Chondrocyte (in vitro differentiated cells): ENCODE measurements around the gene RAP1GDS1. TPM values are rescaled to one million over a fixed set of nuclear protein-coding genes. Genes with fewer than 3 reads are reported as not detected.
A peak's percentile ranks its signal among the peaks of the same experiment; 100 is the strongest.
"Not testable (repeated sequence)": the region's sequence is repeated elsewhere in the genome, so short reads cannot be mapped to it uniquely, and the experiment has no call there.

Source experiments
- DNase-seq: peaks from one replicate; pipeline ENCODE4 v3.0.0; 2021; ENCODE audit warnings: mixed read lengths, low spot score
- H3K27ac Mint-ChIP-seq: one replicate; pipeline ENCODE4 v1.8.0; 2021; ENCODE audit warnings: mild to moderate bottlenecking, moderate library complexity, mixed read lengths; ENCODE audit not compliant: unreplicated experiment
- H3K27me3 Mint-ChIP-seq: 2 replicates; pipeline ENCODE4 v1.8.0; 2021; ENCODE audit warnings: low read depth, mixed read lengths
- H3K36me3 Mint-ChIP-seq: 2 replicates; pipeline ENCODE4 v1.8.0; 2021; ENCODE audit warnings: low read depth, mixed read lengths
- H3K4me1 Mint-ChIP-seq: 2 replicates; pipeline ENCODE4 v1.8.0; 2021; ENCODE audit warnings: low read depth, mild to moderate bottlenecking, mixed read lengths
- H3K4me3 Mint-ChIP-seq: one replicate; pipeline ENCODE4 v1.8.0; 2021; ENCODE audit warnings: mild to moderate bottlenecking, moderate library complexity, mixed read lengths; ENCODE audit not compliant: unreplicated experiment
- H3K9me3 Mint-ChIP-seq: 2 replicates; pipeline ENCODE4 v1.8.0; 2021; ENCODE audit warnings: low read depth, mixed read lengths
- CTCF ChIP-seq: fragments of 200-600 bp; sonication (generic); IDR thresholded peaks from 2 replicates; pipeline ENCODE4 v1.5.0; 2021; ENCODE audit warnings: antibody characterized with exemption, mild to moderate bottlenecking, moderate library complexity
- total RNA-seq: library from RNA; stranded (reverse); gene quantifications from 3 replicates; pipeline ENCODE4 v1.2.1, GENCODE V29; 2021

Gene RAP1GDS1
- total RNA-seq, 1 donor from 2014 or later, result 89.5 TPM

GRCh38 chr4:98399915-98400314, 138.7 kb downstream of the RAP1GDS1 start:
- H3K36me3 Mint-ChIP-seq, result peaks cover 9% of the 10 kb centered on the region
- peaks cover 8% of the 10 kb centered on the region for H3K4me1 Mint-ChIP-seq
- DNase-seq, result no peak
- H3K4me3 Mint-ChIP-seq, result no peak overlapping the region
- TF ChIP-seq CTCF, result no peak
- no peaks in the 10 kb centered on the region for H3K9me3 Mint-ChIP-seq
- H3K27ac Mint-ChIP-seq, result no peak overlapping the region
- H3K27me3 Mint-ChIP-seq, result no peaks in the 10 kb centered on the region

GRCh38 chr4:98406819-98407218, 145.6 kb downstream of the RAP1GDS1 start:
- TF ChIP-seq CTCF, result no peak
- no peaks in the 10 kb centered on the region for H3K27me3 Mint-ChIP-seq
- no peaks in the 10 kb centered on the region for H3K9me3 Mint-ChIP-seq
- no peak overlapping the region for H3K4me3 Mint-ChIP-seq
- peaks cover 12% of the 10 kb centered on the region for H3K4me1 Mint-ChIP-seq
- H3K36me3 Mint-ChIP-seq, result peaks cover 9% of the 10 kb centered on the region
- no peak overlapping the region for H3K27ac Mint-ChIP-seq
- DNase-seq, result no peak

GRCh38 chr4:98411731-98412130, 150.5 kb downstream of the RAP1GDS1 start:
- Mint-ChIP-seq H3K27ac (no peak overlapping the region), H3K4me3 (no peak overlapping the region), H3K27me3 (no peaks in the 10 kb centered on the region), H3K36me3 (peaks cover 18% of the 10 kb centered on the region), H3K4me1 (peaks cover 4% of the 10 kb centered on the region), H3K9me3 (peaks cover 7% of the 10 kb centered on the region)
- no peak for DNase-seq
- no peak for TF ChIP-seq CTCF

- TF ChIP-seq CTCF, result no peak
- no peak overlapping the region for H3K4me3 Mint-ChIP-seq
- H3K9me3 Mint-ChIP-seq, result peaks cover 7% of the 10 kb centered on the region
- peaks cover 25% of the 10 kb centered on the region for H3K36me3 Mint-ChIP-seq
- no peak for DNase-seq
- H3K27me3 Mint-ChIP-seq, result no peaks in the 10 kb centered on the region
- no peak overlapping the region for H3K27ac Mint-ChIP-seq
- peaks cover 11% of the 10 kb centered on the region for H3K4me1 Mint-ChIP-seq
Measured at GRCh38 chr4:98416844-98417243, 155.7 kb downstream of the RAP1GDS1 start.

- H3K4me1 Mint-ChIP-seq, result peaks cover 15% of the 10 kb centered on the region
- peaks cover 36% of the 10 kb centered on the region for H3K36me3 Mint-ChIP-seq
- not testable (repeated sequence) for H3K27me3 Mint-ChIP-seq, H3K27ac Mint-ChIP-seq, DNase-seq, H3K4me3 Mint-ChIP-seq, H3K9me3 Mint-ChIP-seq
Measured at GRCh38 chr4:98420151-98420550, 159.0 kb downstream of the RAP1GDS1 start.

- no peak overlapping the region for H3K4me3 Mint-ChIP-seq
- H3K4me1 Mint-ChIP-seq, result peaks cover 15% of the 10 kb centered on the region
- H3K36me3 Mint-ChIP-seq, result peaks cover 42% of the 10 kb centered on the region
- no peak for TF ChIP-seq CTCF
- no peaks in the 10 kb centered on the region for H3K27me3 Mint-ChIP-seq
- no peak for DNase-seq
- H3K9me3 Mint-ChIP-seq, result peaks cover 7% of the 10 kb centered on the region
- H3K27ac Mint-ChIP-seq, result peak overlapping the region; percentile 57
Measured at GRCh38 chr4:98421111-98421510, 159.9 kb downstream of the RAP1GDS1 start.
